Nephron (organoid): ENCODE results near the gene MCF2L.
"Not testable (repeated sequence)": the region's sequence is repeated elsewhere in the genome, so short reads cannot be mapped to it uniquely, and the experiment has no call there.

ENCODE experiments used
- H3K27ac Mint-ChIP-seq, 3 experiments: 2 replicates each; pipeline ENCODE4 v1.8.0; 2020; ENCODE audit warnings: mixed read lengths in 3 of 3, mild to moderate bottlenecking in 2 of 3, moderate library complexity in 1 of 3
- H3K27me3 Mint-ChIP-seq: 2 replicates; pipeline ENCODE4 v1.8.0; 2021; ENCODE audit warnings: low read depth, mild to moderate bottlenecking, moderate library complexity, mixed read lengths
- H3K36me3 Mint-ChIP-seq: 2 replicates; pipeline ENCODE4 v1.8.0; 2020; ENCODE audit warnings: low read depth, mixed read lengths
- H3K4me1 Mint-ChIP-seq: 2 replicates; pipeline ENCODE4 v1.8.0; 2020; ENCODE audit warnings: mixed read lengths
- H3K4me3 Mint-ChIP-seq, 3 experiments: 2 replicates each; pipeline ENCODE4 v1.8.0; 2020; ENCODE audit warnings: mild to moderate bottlenecking in 3 of 3, mixed read lengths in 3 of 3, moderate library complexity in 2 of 3
- H3K9me3 Mint-ChIP-seq: 2 replicates; pipeline ENCODE4 v1.8.0; 2020; ENCODE audit warnings: mixed read lengths
- TF ChIP-seq, protein P1 (sequence below), 3 experiments: fragments of 200-600 bp; sonication (generic); IDR thresholded peaks; one replicate each; pipeline ENCODE4 v1.5.0; 2021; ENCODE audit warnings: antibody characterized with exemption in 3 of 3; ENCODE audit not compliant: unreplicated experiment in 3 of 3

The MCF2L gene

DNA sequence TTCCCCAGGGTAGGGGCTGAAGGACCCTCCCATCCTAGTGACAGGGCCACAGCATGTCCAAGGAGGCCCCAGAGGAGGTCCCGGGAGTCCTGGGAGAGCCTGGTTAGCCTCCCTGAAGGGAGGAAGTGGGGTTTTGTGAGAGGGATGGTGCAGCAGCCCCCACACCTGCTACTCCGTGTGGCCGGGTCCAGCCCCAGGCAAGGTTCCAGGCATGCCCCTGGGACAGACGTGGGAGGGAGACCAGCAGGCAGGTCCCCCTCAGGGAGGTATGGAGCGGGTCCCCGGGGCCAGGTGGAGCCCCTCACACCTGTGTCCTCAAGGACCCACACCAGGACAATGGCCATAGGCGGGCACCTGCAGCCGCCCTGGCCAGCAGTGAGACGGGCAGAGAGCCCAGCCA is 134.6 kb downstream of the MCF2L start:
- Mint-ChIP-seq H3K36me3 (peaks cover 3% of the 10 kb centered on the region), H3K27ac (no peak overlapping the region), H3K27me3 (peaks cover 12% of the 10 kb centered on the region), H3K9me3 (no peaks in the 10 kb centered on the region), H3K4me3 (no peak overlapping the region), H3K4me1 (peaks cover 11% of the 10 kb centered on the region)
- TF ChIP-seq, protein P1, sequence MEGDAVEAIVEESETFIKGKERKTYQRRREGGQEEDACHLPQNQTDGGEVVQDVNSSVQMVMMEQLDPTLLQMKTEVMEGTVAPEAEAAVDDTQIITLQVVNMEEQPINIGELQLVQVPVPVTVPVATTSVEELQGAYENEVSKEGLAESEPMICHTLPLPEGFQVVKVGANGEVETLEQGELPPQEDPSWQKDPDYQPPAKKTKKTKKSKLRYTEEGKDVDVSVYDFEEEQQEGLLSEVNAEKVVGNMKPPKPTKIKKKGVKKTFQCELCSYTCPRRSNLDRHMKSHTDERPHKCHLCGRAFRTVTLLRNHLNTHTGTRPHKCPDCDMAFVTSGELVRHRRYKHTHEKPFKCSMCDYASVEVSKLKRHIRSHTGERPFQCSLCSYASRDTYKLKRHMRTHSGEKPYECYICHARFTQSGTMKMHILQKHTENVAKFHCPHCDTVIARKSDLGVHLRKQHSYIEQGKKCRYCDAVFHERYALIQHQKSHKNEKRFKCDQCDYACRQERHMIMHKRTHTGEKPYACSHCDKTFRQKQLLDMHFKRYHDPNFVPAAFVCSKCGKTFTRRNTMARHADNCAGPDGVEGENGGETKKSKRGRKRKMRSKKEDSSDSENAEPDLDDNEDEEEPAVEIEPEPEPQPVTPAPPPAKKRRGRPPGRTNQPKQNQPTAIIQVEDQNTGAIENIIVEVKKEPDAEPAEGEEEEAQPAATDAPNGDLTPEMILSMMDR (IDR thresholded peaks at IDR 0.05; ENCODE audit: unreplicated experiment in 3 of 3), result no peak

DNA sequence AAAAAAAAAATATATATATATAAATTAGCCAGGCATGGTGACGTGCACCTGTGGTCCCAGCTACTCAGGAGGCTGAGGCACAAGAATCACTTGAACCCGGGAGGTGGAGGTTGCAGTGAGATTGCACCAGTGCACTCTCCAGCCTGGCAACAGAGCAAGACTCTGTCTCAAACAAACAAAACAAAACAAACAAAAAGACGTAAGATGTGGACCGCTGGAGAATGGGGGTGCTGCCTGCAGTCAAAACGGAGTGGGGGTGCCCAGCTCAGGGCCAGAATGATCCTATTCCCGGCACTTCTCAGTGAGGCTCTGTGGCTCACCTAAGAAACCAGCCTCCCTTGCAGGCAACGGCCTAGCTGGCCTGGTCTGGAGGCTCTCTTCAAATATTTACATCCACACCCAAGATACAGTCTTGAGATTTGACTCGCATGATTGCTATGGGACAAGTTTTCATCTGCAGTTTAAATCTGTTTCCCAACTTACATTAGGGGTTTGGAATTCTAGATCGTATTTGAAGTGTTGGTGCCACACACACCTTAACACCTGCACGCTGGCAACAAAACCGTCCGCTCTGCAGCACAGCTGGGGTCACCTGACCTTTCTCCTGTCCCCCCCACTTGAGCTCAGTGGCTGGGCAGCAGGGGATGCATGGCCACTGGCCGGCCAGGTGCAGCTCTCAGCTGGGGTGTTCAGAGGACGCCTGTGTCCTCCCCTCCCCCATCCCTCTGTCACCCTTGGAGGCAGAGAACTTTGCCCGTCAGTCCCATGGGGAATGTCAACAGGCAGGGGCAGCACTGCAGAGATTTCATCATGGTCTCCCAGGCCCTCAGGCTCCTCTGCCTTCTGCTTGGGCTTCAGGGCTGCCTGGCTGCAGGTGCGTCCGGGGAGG is 136.3 kb downstream of the MCF2L start, which contains the start of gene F7:
TSS of gene F7 (plus strand) at position 760 of the 889 bp plus-strand sequence. CDS start at position 811, 51 bp downstream.
- H3K36me3 Mint-ChIP-seq, result no peaks in the 10 kb centered on the region
- no peak within 1 kb of the TSS for H3K4me3 Mint-ChIP-seq
- no peak within 1 kb of the TSS for H3K27ac Mint-ChIP-seq
- H3K27me3 Mint-ChIP-seq, result peaks cover 18% of the 10 kb centered on the region
- H3K9me3 Mint-ChIP-seq, result no peaks in the 10 kb centered on the region
- peaks cover 6% of the 10 kb centered on the region for H3K4me1 Mint-ChIP-seq
- TF ChIP-seq, protein P1 (IDR thresholded peaks at IDR 0.05; ENCODE audit: unreplicated experiment in 3 of 3), result no peak

DNA sequence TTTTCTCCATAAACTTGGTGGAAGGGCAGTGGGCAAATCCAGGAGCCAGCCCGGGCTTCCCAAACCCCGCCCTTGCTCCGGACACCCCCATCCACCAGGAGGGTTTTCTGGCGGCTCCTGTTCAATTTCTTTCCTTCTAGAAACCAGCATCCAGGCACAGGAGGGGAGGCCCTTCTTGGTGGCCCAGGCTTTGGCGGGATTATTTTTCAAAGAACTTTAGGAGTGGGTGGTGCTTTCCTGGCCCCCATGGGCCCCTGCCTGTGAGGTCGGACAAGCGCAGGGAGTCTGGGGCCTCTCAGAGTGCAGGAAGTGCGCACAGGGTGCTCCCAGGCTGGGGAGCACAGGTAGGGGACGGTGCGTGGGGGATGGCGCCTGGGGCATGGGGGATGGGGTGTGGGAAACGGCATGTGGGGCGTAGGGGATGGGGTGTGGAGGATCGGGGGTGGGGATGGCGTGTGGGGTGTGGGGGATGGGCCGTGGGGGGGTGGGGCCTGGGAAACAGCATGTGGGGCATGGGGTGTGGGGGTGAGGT is 137.0 kb downstream of the MCF2L start:
- Mint-ChIP-seq H3K4me3 (no peak overlapping the region), H3K27me3 (peaks cover 24% of the 10 kb centered on the region), H3K9me3 (no peaks in the 10 kb centered on the region), H3K4me1 (peaks cover 6% of the 10 kb centered on the region), H3K36me3 (no peaks in the 10 kb centered on the region), H3K27ac (no peak overlapping the region)
- TF ChIP-seq, protein P1 (IDR thresholded peaks at IDR 0.05; ENCODE audit: unreplicated experiment in 3 of 3), result no peak

DNA sequence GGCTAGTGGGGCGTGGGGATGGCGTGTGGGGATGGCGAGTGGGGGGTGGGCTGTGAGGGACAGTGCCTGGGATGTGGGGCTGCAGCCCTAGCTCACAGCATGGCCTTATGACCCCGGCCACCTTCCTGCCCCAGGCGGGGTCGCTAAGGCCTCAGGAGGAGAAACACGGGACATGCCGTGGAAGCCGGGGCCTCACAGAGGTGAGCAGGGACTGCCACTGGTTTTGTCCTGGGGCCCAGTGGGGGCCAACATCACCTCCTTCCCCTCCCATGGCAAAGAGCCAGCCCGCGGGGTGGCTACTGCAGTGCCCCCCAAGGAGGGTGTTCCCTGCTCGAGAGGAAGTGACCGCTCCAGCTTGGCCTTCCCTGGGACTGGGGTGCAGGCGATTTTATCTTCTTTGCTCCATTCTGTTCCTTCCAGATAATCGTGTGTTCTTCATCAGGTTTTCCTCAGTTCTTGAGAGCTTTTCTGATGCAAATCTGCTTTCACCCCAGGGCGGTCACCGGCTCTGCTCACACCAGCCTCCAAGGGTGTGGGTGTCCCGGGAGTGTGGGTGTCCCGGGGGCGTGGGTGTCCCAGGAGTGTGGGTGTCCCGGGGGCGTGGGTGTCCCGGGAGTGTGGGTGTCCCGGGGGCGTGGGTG is 137.8 kb downstream of the MCF2L start:
- Mint-ChIP-seq H3K4me3 (no peak overlapping the region), H3K36me3 (no peaks in the 10 kb centered on the region), H3K27me3 (peaks cover 26% of the 10 kb centered on the region), H3K4me1 (peaks cover 1% of the 10 kb centered on the region), H3K27ac (no peak overlapping the region), H3K9me3 (no peaks in the 10 kb centered on the region)
- TF ChIP-seq, protein P1 (IDR thresholded peaks at IDR 0.05; ENCODE audit: unreplicated experiment in 3 of 3), result no peak

DNA sequence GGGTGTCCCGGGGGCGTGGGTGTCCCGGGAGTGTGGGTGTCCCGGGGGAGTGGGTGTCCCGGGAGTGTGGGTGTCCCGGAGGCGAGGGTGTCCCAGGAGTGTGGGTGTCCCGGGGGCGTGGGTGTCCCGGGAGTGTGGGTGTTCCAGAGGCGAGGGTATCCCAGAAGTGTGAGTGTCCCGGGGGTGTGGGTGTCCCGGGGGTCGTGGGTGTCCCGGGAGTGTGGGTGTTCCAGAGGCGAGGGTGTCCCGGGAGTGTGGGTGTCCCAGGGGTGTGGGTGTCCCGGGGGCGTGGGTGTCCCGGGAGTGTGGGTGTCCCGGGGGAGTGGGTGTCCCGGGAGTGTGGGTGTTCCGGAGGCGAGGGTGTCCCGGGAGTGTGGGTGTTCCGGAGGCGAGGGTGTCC is 139.5 kb downstream of the MCF2L start:
- not testable (repeated sequence) for H3K27ac Mint-ChIP-seq, H3K9me3 Mint-ChIP-seq, H3K4me3 Mint-ChIP-seq, H3K4me1 Mint-ChIP-seq, H3K36me3 Mint-ChIP-seq
- H3K27me3 Mint-ChIP-seq, result peaks cover 22% of the 10 kb centered on the region
